Measurements from ENCODE around the gene DYNC1I1.

Gene DYNC1I1

GRCh38 chr7:95828824-95829790, 56.8 kb downstream of the DYNC1I1 start:
- TF ChIP-seq CTCF (conservative IDR thresholded peaks at IDR 0.05), result no peak
- TF ChIP-seq ZFX (IDR thresholded peaks at IDR 0.05), result no peak
- H3K27ac ChIP-seq, result no peak overlapping the region

GRCh38 chr7:95840953-95841950, 68.9 kb downstream of the DYNC1I1 start:
- TF ChIP-seq ZFX (IDR thresholded peaks at IDR 0.05) (no peak), CTCF (conservative IDR thresholded peaks at IDR 0.05) (peak; percentile 80)
- H3K27ac ChIP-seq, result no peak overlapping the region

GRCh38 chr7:95843286-95843685, 70.9 kb downstream of the DYNC1I1 start:
- TF ChIP-seq CTCF (conservative IDR thresholded peaks at IDR 0.05), result peak; percentile 41
- no peak for TF ChIP-seq ZFX (IDR thresholded peaks at IDR 0.05)
- H3K27ac ChIP-seq, result no peak overlapping the region

GRCh38 chr7:95845007-95845406, 72.7 kb downstream of the DYNC1I1 start:
- H3K27ac ChIP-seq, result no peak overlapping the region
- no peak for TF ChIP-seq CTCF (conservative IDR thresholded peaks at IDR 0.05)
- TF ChIP-seq ZFX (IDR thresholded peaks at IDR 0.05), result no peak

- H3K27ac ChIP-seq, result no peak overlapping the region
- TF ChIP-seq ZFX (IDR thresholded peaks at IDR 0.05), result no peak
- TF ChIP-seq CTCF (conservative IDR thresholded peaks at IDR 0.05), result no peak
Measured at GRCh38 chr7:95847061-95847460, 74.7 kb downstream of the DYNC1I1 start.

- no peak overlapping the region for H3K27ac ChIP-seq
- TF ChIP-seq CTCF (conservative IDR thresholded peaks at IDR 0.05) (no peak), ZFX (IDR thresholded peaks at IDR 0.05) (no peak)
Measured at GRCh38 chr7:95859429-95859828, 87.1 kb downstream of the DYNC1I1 start.
